Liver (tissue), 3 donors: Measurements from ENCODE around the gene LMOD3.

Source experiments
- CTCF ChIP-seq: fragments of 150-350 bp; IDR thresholded peaks from 2 replicates; pipeline ENCODE4 v1.5.1; 2017; ENCODE audit warnings: improper control_type of control experiment, low read depth, low read length; ENCODE audit not compliant: missing input control
- HNF4A ChIP-seq, 2 donors: conservative IDR thresholded peaks; 2 replicates each; pipeline ENCODE4 v1.6.1; 2016; ENCODE audit warnings: antibody characterized with exemption in 2 of 2, mild to moderate bottlenecking in 2 of 2
- donor health status: healthy.
- donor health status: healthy.

DNA sequence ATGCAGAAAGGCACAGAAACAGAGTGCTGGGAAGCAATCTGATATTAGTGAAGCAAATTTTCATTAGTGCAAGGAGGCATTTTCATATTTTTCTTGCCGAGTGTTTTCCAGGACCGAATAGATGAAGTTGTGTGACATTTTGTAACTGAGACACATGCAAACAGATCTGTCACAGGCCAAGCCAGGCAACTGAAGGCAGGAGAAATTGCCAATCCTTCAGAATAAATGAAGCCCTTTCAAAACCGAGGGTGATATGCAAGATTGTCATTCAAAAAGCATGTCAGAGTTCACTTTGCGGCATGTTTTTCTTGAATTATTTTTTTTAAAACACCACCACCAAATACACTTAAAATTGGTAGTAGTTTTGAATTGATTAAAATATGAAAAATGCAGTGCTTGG lies 6.2 kb downstream of the LMOD3 start:
- no peak for TF ChIP-seq CTCF
- TF ChIP-seq HNF4A (conservative IDR thresholded peaks at IDR 0.05) = no peak
